Stomach smooth muscle (tissue), 2 donors: Measurements from ENCODE around the gene USH1C.

Source experiments
- H3K27ac ChIP-seq: one replicate; pipeline ENCODE4 v1.7.0; 2013; ENCODE audit warnings: mild to moderate bottlenecking, low read length, inconsistent platforms
- H3K27me3 ChIP-seq, 2 donors: one replicate each; pipeline ENCODE4 v1.7.0; 2013; ENCODE audit warnings: low read length in 2 of 2; ENCODE audit not compliant: insufficient read depth in 2 of 2, control insufficient read depth in 1 of 2
- H3K36me3 ChIP-seq, 2 donors: one replicate each; pipeline ENCODE4 v1.7.0; 2013; ENCODE audit warnings: low read length in 2 of 2; ENCODE audit not compliant: control insufficient read depth in 2 of 2, insufficient read depth in 2 of 2
- H3K4me1 ChIP-seq: one replicate; pipeline ENCODE4 v1.7.0; 2013; ENCODE audit warnings: low read length; ENCODE audit not compliant: control insufficient read depth, insufficient read depth
- H3K4me3 ChIP-seq, 2 donors: one replicate each; pipeline ENCODE4 v1.7.0; 2013; ENCODE audit warnings: low read length in 2 of 2
- H3K9ac ChIP-seq, 2 donors: one replicate each; pipeline ENCODE4 v1.7.0; 2013; ENCODE audit warnings: low read length in 2 of 2, mild to moderate bottlenecking in 1 of 2
- H3K9me3 ChIP-seq, 2 donors: one replicate each; pipeline ENCODE4 v1.7.0; 2013; ENCODE audit warnings: low read length in 2 of 2; ENCODE audit not compliant: control insufficient read depth in 2 of 2
- donor health status: healthy.
- donor health status: Pancreatic carcinoma.

Gene USH1C

GRCh38 chr11:17570034-17570433, 25.8 kb upstream of the USH1C start:
- H3K4me1 ChIP-seq, result no peaks in the 10 kb centered on the region
- peaks cover 0 to 6% of the 10 kb centered on the region in 2 donors for H3K27me3 ChIP-seq
- H3K9me3 ChIP-seq, result no peaks in the 10 kb centered on the region
- H3K9ac ChIP-seq, result no peak overlapping the region
- no peak overlapping the region for H3K4me3 ChIP-seq
- no peak overlapping the region for H3K27ac ChIP-seq
- no peaks in the 10 kb centered on the region for H3K36me3 ChIP-seq

- H3K27me3 ChIP-seq, result peaks cover 0 to 4% of the 10 kb centered on the region in 2 donors
- no peaks in the 10 kb centered on the region for H3K9me3 ChIP-seq
- no peaks in the 10 kb centered on the region for H3K36me3 ChIP-seq
- H3K27ac ChIP-seq, result no peak overlapping the region
- H3K9ac ChIP-seq, result no peak overlapping the region
- H3K4me3 ChIP-seq, result no peak overlapping the region
- no peaks in the 10 kb centered on the region for H3K4me1 ChIP-seq
These were observed 24.7 kb upstream of the USH1C start for GRCh38 chr11:17568944-17569343.

GRCh38 chr11:17564687-17565042, 20.4 kb upstream of the USH1C start:
- Histone ChIP-seq H3K9me3 (no peaks in the 10 kb centered on the region), H3K4me3 (no peak overlapping the region), H3K36me3 (no peaks in the 10 kb centered on the region), H3K27me3 (no peaks in the 10 kb centered on the region), H3K9ac (no peak overlapping the region), H3K4me1 (no peaks in the 10 kb centered on the region), H3K27ac (no peak overlapping the region)

GRCh38 chr11:17563961-17564686, 19.9 kb upstream of the USH1C start:
- no peak overlapping the region for H3K4me3 ChIP-seq
- no peaks in the 10 kb centered on the region for H3K36me3 ChIP-seq
- no peak overlapping the region for H3K27ac ChIP-seq
- no peak overlapping the region for H3K9ac ChIP-seq
- H3K9me3 ChIP-seq, result no peaks in the 10 kb centered on the region
- H3K4me1 ChIP-seq, result no peaks in the 10 kb centered on the region
- peaks cover 0 to 4% of the 10 kb centered on the region in 2 donors for H3K27me3 ChIP-seq

GRCh38 chr11:17563231-17563646, 19.0 kb upstream of the USH1C start:
- H3K9me3 ChIP-seq, result no peaks in the 10 kb centered on the region
- no peak overlapping the region for H3K27ac ChIP-seq
- H3K4me1 ChIP-seq, result no peaks in the 10 kb centered on the region
- H3K4me3 ChIP-seq, result no peak overlapping the region
- peaks cover 0 to 6% of the 10 kb centered on the region in 2 donors for H3K27me3 ChIP-seq
- no peak overlapping the region for H3K9ac ChIP-seq
- no peaks in the 10 kb centered on the region for H3K36me3 ChIP-seq

GRCh38 chr11:17561526-17561925, 17.3 kb upstream of the USH1C start:
- Histone ChIP-seq H3K36me3 (no peaks in the 10 kb centered on the region), H3K27ac (no peak overlapping the region)

GRCh38 chr11:17561111-17561415, 16.8 kb upstream of the USH1C start:
- H3K4me3 ChIP-seq, result no peak overlapping the region
- H3K4me1 ChIP-seq, result no peaks in the 10 kb centered on the region
- no peak overlapping the region for H3K9ac ChIP-seq
- H3K9me3 ChIP-seq, result no peaks in the 10 kb centered on the region
- no peaks in the 10 kb centered on the region for H3K36me3 ChIP-seq
- H3K27ac ChIP-seq, result no peak overlapping the region
- H3K27me3 ChIP-seq, result peaks cover 0 to 6% of the 10 kb centered on the region in 2 donors

More at GRCh38 chr11:17561526-17561925, 17.3 kb upstream of the USH1C start:
- H3K4me3 ChIP-seq, result no peak overlapping the region
- H3K9me3 ChIP-seq, result no peaks in the 10 kb centered on the region
- no peaks in the 10 kb centered on the region for H3K4me1 ChIP-seq
- no peak overlapping the region for H3K9ac ChIP-seq
- H3K27me3 ChIP-seq, result peaks cover 0 to 6% of the 10 kb centered on the region in 2 donors

GRCh38 chr11:17560281-17561110, 16.3 kb upstream of the USH1C start:
- no peak overlapping the region for H3K4me3 ChIP-seq
- no peaks in the 10 kb centered on the region for H3K4me1 ChIP-seq
- H3K27me3 ChIP-seq, result peaks cover 0 to 6% of the 10 kb centered on the region in 2 donors
- H3K9me3 ChIP-seq, result no peaks in the 10 kb centered on the region
- H3K36me3 ChIP-seq, result no peaks in the 10 kb centered on the region
- H3K27ac ChIP-seq, result no peak overlapping the region
- no peak overlapping the region for H3K9ac ChIP-seq

GRCh38 chr11:17559341-17560087, 15.3 kb upstream of the USH1C start:
- H3K9ac ChIP-seq, result no peak overlapping the region
- H3K4me3 ChIP-seq, result no peak overlapping the region
- H3K9me3 ChIP-seq, result no peaks in the 10 kb centered on the region
- H3K27ac ChIP-seq, result no peak overlapping the region
- H3K36me3 ChIP-seq, result no peaks in the 10 kb centered on the region
- peaks cover 0 to 6% of the 10 kb centered on the region in 2 donors for H3K27me3 ChIP-seq
- H3K4me1 ChIP-seq, result no peaks in the 10 kb centered on the region

- Histone ChIP-seq H3K9me3 (no peaks in the 10 kb centered on the region), H3K4me1 (no peaks in the 10 kb centered on the region), H3K27me3 (peaks cover 0 to 6% of the 10 kb centered on the region in 2 donors), H3K27ac (no peak overlapping the region), H3K9ac (no peak overlapping the region), H3K4me3 (no peak overlapping the region), H3K36me3 (no peaks in the 10 kb centered on the region)
These were observed 14.7 kb upstream of the USH1C start for GRCh38 chr11:17558916-17559315.
